IMR-90 (cell line): ENCODE data around the gene SRR. TPM values are rescaled to one million over a fixed set of nuclear protein-coding genes. Genes with fewer than 3 reads are reported as not detected.
"Not testable (repeated sequence)": the region's sequence is repeated elsewhere in the genome, so short reads cannot be mapped to it uniquely, and the experiment has no call there.

Experiments
- ATAC-seq: fragments of 200-7000 bp; cut with Tn5 transposase; 2 replicates; pipeline ENCODE4 v1.9.1; 2020; ENCODE audit warnings: low read depth, mild to moderate bottlenecking, moderate library complexity
- BruUV-seq: library from RNA; stranded (reverse); fragments of 400-500 nt; replicated peaks from 2 replicates; lab custom pipeline; 2021; lab: Mats Ljungman, UMichigan
- CTCF ChIA-PET: fragments of 300-600 bp; formaldehyde crosslinking; extraction: SDS; loops from one replicate; lab custom pipeline; 2021; ENCODE audit warnings: antibody characterized with exemption; lab: Yijun Ruan, JAX
- POLR2A ChIA-PET: fragments of 300-600 bp; sonication (Branson Sonifier 250); formaldehyde crosslinking; loops from one replicate; lab custom pipeline; 2022; ENCODE audit warnings: antibody characterized with exemption; ENCODE audit not compliant: unreplicated experiment; lab: Charles Lee
- DNase-seq: peaks from one replicate; pipeline ENCODE4 v3.0.0; 2013
- H2AFZ ChIP-seq: replicated peaks from 2 replicates; pipeline ENCODE3; 2013; ENCODE audit warnings: low read length, mild to moderate bottlenecking; ENCODE audit not compliant: poor library complexity
- H2AK5ac ChIP-seq: 2 replicates; pipeline ENCODE4 v1.6.1; 2013; ENCODE audit warnings: low read depth, low read length, inconsistent platforms
- H2AK9ac ChIP-seq: replicated peaks from 2 replicates; pipeline ENCODE3; 2013; ENCODE audit warnings: mild to moderate bottlenecking, low read depth, low read length, moderate library complexity; ENCODE audit not compliant: poor library complexity
- H2BK120ac ChIP-seq: 2 replicates; pipeline ENCODE4 v1.6.1; 2013; ENCODE audit warnings: low read depth, low read length, inconsistent platforms
- H2BK15ac ChIP-seq: 3 replicates; pipeline ENCODE4 v1.6.1; 2013; ENCODE audit warnings: low read depth, low read length, inconsistent platforms
- H2BK20ac ChIP-seq: 2 replicates; pipeline ENCODE4 v1.6.1; 2013; ENCODE audit warnings: low read depth, mild to moderate bottlenecking, inconsistent platforms, low read length, moderate library complexity
- H2BK5ac ChIP-seq: 2 replicates; pipeline ENCODE4 v1.6.1; 2013; ENCODE audit warnings: mild to moderate bottlenecking, low read depth, low read length, inconsistent platforms; ENCODE audit not compliant: poor library complexity, severe bottlenecking
- H3K14ac ChIP-seq: replicated peaks from 2 replicates; pipeline ENCODE4 v1.6.1; 2013; ENCODE audit warnings: low read depth, low read length, inconsistent platforms
- H3K18ac ChIP-seq: 2 replicates; pipeline ENCODE4 v1.6.1; 2013; ENCODE audit warnings: low read depth, low read length, control low read depth
- H3K23ac ChIP-seq: 2 replicates; pipeline ENCODE4 v1.6.1; 2013; ENCODE audit warnings: low read depth, low read length, inconsistent platforms
- H3K27ac ChIP-seq: 2 replicates; pipeline ENCODE4 v1.5.1; 2013; ENCODE audit warnings: mild to moderate bottlenecking, control low read depth, low read length; ENCODE audit not compliant: insufficient read depth
- H3K27me3 ChIP-seq: 2 replicates; pipeline ENCODE4 v1.6.1; 2013; ENCODE audit warnings: low read length; ENCODE audit not compliant: control insufficient read depth, insufficient read depth
- H3K36me3 ChIP-seq: 2 replicates; pipeline ENCODE4 v1.6.1; 2013; ENCODE audit warnings: low read length, mixed read lengths; ENCODE audit not compliant: control insufficient read depth, insufficient read depth
- H3K4ac ChIP-seq: 2 replicates; pipeline ENCODE4 v1.6.1; 2013; ENCODE audit warnings: low read depth, low read length, inconsistent platforms
- H3K4me1 ChIP-seq: 2 replicates; pipeline ENCODE4 v1.6.1; 2013; ENCODE audit warnings: low read length, mixed read lengths; ENCODE audit not compliant: control insufficient read depth, insufficient read depth
- H3K4me2 ChIP-seq: 2 replicates; pipeline ENCODE4 v1.6.1; 2013; ENCODE audit warnings: low read depth, mild to moderate bottlenecking, control low read depth, low read length, moderate library complexity
- H3K4me3 ChIP-seq: 2 replicates; pipeline ENCODE4 v1.5.1; 2013; ENCODE audit warnings: low read depth, mild to moderate bottlenecking, control low read depth, low read length, moderate library complexity; ENCODE audit not compliant: insufficient read depth
- H3K56ac ChIP-seq: 2 replicates; pipeline ENCODE4 v1.6.1; 2013; ENCODE audit warnings: low read length, inconsistent platforms; ENCODE audit not compliant: insufficient read depth; ENCODE audit errors: extremely low read depth
- H3K79me1 ChIP-seq, 2 experiments: 2 replicates each; pipeline ENCODE4 v1.6.1; 2013; ENCODE audit warnings: low read length in 2 of 2, inconsistent platforms in 1 of 2, low read depth in 1 of 2
- H3K9ac ChIP-seq: 2 replicates; pipeline ENCODE4 v1.6.1; 2013; ENCODE audit warnings: low read depth, low read length, control low read depth
- H3K9me1 ChIP-seq: 2 replicates; pipeline ENCODE4 v1.6.1; 2013; ENCODE audit warnings: low read length, inconsistent platforms; ENCODE audit not compliant: insufficient read depth
- H3K9me3 ChIP-seq: 2 replicates; pipeline ENCODE4 v1.6.1; 2013; ENCODE audit warnings: low read length; ENCODE audit not compliant: control insufficient read depth, insufficient read depth
- H4K20me1 ChIP-seq: 2 replicates; pipeline ENCODE4 v1.6.1; 2013; ENCODE audit warnings: low read length, inconsistent platforms; ENCODE audit not compliant: insufficient read depth
- H4K5ac ChIP-seq: 2 replicates; pipeline ENCODE4 v1.6.1; 2013; ENCODE audit warnings: mild to moderate bottlenecking, low read depth, low read length, control low read depth
- H4K8ac ChIP-seq, 2 experiments: 2 replicates each; pipeline ENCODE4 v1.6.1; 2013; ENCODE audit warnings: low read depth in 2 of 2, low read length in 2 of 2, control low read depth in 1 of 2, inconsistent platforms in 1 of 2
- H4K91ac ChIP-seq: 2 replicates; pipeline ENCODE4 v1.6.1; 2013; ENCODE audit warnings: low read depth, low read length, inconsistent platforms; ENCODE audit not compliant: insufficient read depth
- WGBS, 2 experiments: methylation state at CpG; one replicate each; pipeline versions ENCODE4 v1.1.5 to v1.1.7; 2013; ENCODE audit warnings: missing lambda C conversion rate in 2 of 2; ENCODE audit not compliant: insufficient read length in 1 of 2; ENCODE audit errors: extremely low coverage in 2 of 2; 5-methylcytosine and 5-hydroxymethylcytosine counted together
- dilution Hi-C: fragments of 300-500 bp; cut with HindIII; formaldehyde crosslinking; loops from one replicate; pipeline ENCODE4 v1.14.3; 2018; ENCODE audit warnings: low sequenced_read_pairs; ENCODE audit not compliant: unreplicated experiment
- in situ Hi-C: fragments of 300-500 bp; cut with MboI; formaldehyde crosslinking; loops from 3 replicates; pipeline ENCODE4 v1.14.3; 2019; ENCODE audit warnings: low sequenced_read_pairs, inconsistent platforms, mixed read lengths
- intact Hi-C: fragments of 100-400 bp; cut with micrococcal nuclease; formaldehyde crosslinking; loops from 2 replicates; pipeline ENCODE4 v1.10.0; 2022
- polyA plus RNA-seq, 3 experiments: library from polyadenylated mRNA; depleted of rRNA; stranded (reverse); fragments of >200 nt; gene quantifications; 2 replicates each; pipeline ENCODE4 v1.2.3, GENCODE V29; 2012; ENCODE audit warnings: low replicate concordance in 1 of 3
- total RNA-seq: library from RNA; depleted of rRNA; stranded (reverse); fragments of >200 nt; gene quantifications from 2 replicates; pipeline ENCODE4 v1.2.3, GENCODE V29; 2012

Gene SRR
- total and polyA plus RNA-seq, 2 of the 4 experiments (the other 2 are of a cell fraction), result 14.5 to 52.7 TPM

DNA sequence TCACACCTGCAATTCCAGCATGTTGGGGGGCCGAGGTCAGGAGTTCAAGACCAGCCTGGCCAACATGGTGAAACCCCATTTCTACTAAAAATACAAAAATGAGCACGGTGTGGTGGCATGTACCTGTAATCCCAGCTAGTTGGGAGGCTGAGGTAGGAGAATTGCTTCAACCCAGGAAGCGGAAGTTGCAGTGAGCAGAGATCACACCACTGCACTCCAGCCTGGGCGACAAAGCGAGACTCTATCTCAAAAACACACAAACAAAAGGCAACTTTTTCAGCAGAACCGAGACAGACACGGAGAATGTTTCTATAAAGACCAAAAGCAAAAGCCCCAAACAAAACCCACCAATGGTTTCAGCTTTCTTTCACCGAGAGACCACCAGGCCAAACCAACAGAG, 44.9 kb upstream of the SRR start:
- in situ Hi-C loops, H3K4ac ChIP-seq, H3K4me3 ChIP-seq, ATAC-seq, H2BK120ac ChIP-seq, POLR2A ChIA-PET, H2BK20ac ChIP-seq, H3K9me3 ChIP-seq, H3K4me2 ChIP-seq, H3K9ac ChIP-seq, H3K4me1 ChIP-seq, H3K27me3 ChIP-seq, BruUV-seq, H3K23ac ChIP-seq, H3K14ac ChIP-seq, intact Hi-C loops, H4K5ac ChIP-seq, H3K27ac ChIP-seq, H2BK15ac ChIP-seq, H4K91ac ChIP-seq, H4K8ac ChIP-seq, DNase-seq, H2AK9ac ChIP-seq, H3K9me1 ChIP-seq, H2AK5ac ChIP-seq, dilution Hi-C loops, H2AFZ ChIP-seq, H2BK5ac ChIP-seq, H3K18ac ChIP-seq, H3K36me3 ChIP-seq, H3K56ac ChIP-seq, H4K20me1 ChIP-seq: not testable (repeated sequence)
- WGBS, 2 experiments, result 100% methylated on average over 1 of the region's 8 CpGs; no CpG with 5 or more reads in 1 of the 2 experiments
- H3K79me1 ChIP-seq, result peaks cover 20 to 62% of the 10 kb centered on the region in 2 experiments
- CTCF ChIA-PET, result interaction anchor here (0.5 to 1.3 kb wide), 3 partner anchors 14 to 164 kb away, joined by 3 to 6 read pairs (median 3); no protein-coding TSS in a partner anchor
